ENCODE results near the gene BSN. TPM values are rescaled to one million over a fixed set of nuclear protein-coding genes. Genes with fewer than 3 reads are reported as not detected.

Gene BSN
- polyA plus RNA-seq, 4 donors: 1.0 to 2.4 (median 1.4) TPM

DNA sequence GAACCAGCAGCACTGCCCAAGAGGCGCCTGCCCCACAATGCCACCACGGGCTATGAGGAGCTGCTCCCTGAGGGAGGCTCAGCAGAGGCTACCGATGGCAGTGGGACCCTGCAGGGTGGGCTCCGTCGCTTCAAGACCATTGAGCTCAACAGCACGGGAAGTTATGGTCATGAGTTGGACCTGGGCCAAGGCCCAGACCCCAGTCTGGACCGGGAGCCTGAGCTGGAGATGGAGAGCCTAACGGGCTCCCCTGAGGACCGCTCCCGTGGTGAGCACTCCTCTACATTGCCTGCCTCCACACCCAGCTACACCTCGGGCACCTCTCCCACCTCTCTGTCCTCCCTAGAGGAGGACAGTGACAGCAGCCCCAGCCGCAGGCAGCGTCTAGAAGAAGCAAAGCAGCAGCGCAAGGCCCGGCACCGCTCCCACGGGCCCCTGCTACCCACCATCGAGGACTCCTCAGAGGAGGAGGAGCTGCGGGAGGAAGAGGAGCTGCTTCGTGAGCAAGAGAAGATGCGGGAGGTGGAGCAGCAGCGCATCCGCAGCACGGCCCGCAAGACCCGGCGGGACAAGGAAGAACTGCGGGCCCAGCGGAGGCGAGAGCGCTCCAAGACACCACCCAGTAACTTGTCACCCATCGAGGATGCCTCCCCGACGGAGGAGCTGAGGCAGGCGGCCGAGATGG, 98.1 kb downstream of the BSN start:
- no peak for DNase-seq (ENCODE audit: low read depth in 4 of 4, low spot score in 2 of 4)

DNA sequence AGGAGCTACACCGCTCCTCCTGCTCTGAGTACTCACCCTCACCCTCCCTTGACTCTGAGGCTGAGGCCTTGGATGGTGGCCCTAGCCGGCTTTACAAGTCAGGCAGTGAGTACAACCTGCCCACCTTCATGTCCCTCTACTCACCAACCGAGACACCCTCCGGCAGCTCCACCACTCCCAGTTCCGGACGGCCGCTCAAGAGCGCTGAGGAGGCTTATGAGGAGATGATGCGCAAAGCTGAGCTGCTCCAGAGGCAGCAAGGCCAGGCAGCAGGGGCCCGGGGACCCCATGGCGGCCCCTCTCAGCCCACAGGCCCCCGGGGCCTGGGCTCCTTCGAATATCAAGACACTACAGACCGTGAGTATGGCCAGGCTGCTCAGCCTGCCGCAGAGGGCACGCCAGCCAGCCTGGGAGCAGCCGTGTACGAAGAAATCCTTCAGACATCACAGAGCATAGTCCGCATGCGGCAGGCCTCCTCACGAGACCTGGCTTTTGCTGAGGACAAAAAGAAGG, 98.7 kb downstream of the BSN start:
- DNase-seq (ENCODE audit: low read depth in 4 of 4, low spot score in 2 of 4): no peak

DNA sequence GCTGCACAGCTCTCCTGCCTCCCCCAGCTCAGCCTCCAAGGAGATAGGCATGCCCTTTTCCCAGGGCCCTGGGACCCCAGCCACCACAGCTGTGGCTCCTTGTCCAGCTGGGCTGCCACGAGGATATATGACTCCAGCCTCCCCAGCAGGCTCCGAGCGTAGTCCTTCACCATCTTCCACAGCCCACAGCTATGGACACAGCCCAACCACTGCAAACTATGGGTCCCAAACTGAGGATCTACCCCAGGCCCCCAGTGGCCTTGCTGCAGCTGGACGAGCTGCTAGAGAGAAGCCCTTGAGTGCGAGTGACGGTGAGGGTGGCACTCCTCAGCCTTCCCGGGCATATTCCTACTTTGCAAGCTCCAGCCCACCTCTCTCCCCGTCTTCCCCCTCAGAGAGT, 99.3 kb downstream of the BSN start:
- DNase-seq (ENCODE audit: low read depth in 4 of 4, low spot score in 2 of 4): no peak

DNA sequence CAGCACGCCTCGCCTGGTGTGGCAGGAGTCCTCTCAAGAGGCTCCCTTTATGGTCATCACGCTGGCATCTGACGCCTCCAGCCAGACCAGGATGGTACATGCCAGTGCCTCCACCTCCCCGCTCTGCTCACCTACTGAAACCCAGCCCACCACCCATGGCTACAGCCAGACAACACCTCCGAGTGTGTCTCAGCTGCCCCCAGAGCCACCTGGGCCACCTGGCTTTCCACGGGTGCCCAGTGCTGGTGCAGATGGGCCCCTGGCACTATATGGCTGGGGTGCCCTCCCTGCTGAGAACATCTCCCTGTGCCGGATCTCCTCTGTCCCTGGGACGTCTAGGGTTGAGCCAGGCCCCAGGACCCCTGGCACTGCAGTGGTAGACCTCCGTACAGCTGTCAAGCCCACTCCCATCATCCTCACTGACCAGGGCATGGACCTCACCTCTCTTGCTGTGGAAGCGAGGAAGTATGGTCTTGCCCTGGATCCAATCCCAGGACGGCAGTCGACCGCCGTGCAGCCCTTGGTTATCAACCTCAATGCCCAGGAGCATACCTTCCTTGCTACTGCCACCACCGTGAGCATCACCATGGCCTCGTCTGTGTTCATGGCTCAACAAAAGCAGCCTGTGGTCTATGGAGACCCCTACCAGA, 100.0 kb downstream of the BSN start:
- DNase-seq (ENCODE audit: low read depth in 4 of 4, low spot score in 2 of 4): no peak

DNA sequence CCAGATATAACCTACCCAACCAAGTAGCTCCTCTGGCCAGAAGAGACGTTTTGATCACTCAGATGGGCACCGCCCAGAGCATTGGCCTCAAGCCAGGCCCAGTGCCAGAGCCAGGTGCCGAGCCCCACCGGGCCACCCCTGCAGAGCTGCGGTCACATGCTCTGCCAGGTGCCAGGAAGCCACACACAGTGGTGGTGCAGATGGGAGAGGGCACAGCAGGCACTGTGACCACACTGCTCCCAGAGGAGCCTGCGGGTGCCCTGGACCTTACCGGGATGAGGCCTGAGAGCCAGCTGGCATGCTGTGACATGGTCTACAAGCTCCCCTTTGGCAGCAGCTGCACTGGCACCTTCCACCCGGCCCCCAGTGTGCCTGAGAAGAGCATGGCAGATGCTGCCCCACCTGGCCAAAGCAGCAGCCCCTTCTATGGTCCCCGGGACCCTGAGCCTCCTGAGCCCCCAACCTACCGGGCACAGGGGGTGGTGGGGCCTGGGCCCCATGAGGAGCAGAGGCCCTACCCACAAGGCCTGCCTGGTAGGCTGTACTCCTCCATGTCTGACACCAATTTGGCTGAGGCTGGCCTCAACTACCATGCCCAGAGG, 100.8 kb downstream of the BSN start:
- DNase-seq (ENCODE audit: low read depth in 4 of 4, low spot score in 2 of 4): no peak

DNA sequence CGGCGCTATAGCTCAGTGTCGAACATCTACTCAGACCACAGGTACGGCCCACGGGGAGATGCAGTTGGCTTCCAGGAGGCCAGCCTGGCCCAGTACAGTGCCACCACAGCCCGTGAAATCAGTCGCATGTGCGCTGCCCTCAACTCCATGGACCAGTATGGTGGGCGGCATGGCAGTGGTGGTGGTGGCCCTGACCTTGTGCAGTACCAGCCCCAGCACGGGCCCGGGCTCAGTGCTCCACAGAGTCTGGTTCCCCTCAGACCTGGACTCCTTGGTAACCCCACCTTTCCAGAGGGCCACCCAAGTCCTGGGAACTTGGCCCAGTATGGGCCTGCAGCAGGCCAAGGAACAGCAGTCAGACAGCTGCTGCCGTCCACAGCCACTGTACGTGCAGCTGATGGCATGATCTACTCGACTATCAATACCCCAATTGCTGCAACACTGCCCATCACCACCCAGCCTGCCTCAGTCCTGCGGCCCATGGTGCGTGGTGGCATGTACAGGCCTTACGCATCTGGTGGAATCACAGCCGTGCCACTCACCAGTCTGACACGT, 101.5 kb downstream of the BSN start:
- no peak for DNase-seq (ENCODE audit: low read depth in 4 of 4, low spot score in 2 of 4)

DNA sequence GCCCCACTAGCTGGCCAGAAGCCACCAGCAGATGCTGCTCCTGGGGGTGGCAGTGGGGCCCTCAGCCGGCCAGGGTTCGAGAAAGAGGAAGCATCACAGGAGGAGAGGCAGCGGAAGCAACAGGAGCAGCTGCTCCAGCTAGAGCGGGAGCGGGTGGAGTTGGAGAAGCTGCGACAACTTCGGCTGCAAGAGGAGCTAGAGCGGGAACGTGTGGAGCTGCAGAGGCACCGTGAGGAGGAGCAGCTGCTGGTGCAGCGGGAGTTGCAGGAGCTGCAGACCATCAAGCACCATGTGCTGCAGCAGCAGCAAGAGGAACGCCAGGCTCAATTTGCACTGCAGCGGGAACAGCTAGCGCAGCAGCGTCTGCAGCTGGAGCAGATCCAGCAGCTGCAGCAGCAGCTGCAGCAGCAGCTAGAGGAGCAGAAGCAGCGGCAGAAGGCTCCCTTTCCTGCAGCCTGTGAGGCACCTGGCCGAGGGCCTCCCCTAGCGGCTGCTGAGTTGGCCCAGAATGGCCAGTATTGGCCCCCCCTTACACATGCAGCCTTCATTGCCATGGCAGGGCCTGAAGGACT, 102.3 kb downstream of the BSN start:
- DNase-seq (ENCODE audit: low read depth in 4 of 4, low spot score in 2 of 4): no peak

DNA sequence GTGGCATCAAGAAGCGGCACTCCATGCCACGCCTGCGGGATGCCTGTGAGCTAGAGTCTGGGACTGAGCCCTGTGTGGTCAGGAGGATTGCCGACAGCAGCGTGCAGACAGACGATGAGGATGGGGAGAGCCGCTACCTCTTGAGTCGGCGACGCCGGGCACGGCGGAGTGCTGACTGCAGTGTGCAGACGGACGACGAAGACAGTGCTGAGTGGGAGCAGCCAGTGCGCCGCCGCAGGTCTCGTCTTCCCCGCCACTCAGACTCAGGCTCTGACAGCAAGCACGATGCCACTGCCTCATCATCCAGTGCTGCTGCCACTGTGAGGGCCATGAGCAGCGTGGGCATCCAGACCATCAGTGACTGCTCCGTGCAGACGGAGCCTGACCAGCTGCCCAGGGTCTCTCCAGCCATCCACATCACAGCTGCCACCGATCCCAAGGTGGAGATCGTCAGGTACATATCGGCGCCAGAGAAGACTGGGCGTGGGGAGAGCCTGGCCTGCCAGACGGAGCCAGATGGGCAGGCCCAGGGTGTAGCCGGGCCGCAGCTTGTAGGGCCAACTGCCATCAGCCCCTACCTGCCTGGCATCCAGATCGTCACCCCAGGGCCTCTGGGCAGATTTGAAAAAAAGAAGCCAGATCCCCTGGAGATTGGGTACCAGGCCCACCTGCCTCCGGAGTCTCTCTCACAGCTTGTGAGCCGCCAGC, 103.1 kb downstream of the BSN start:
- DNase-seq (ENCODE audit: low read depth in 4 of 4, low spot score in 2 of 4): no peak

DNA sequence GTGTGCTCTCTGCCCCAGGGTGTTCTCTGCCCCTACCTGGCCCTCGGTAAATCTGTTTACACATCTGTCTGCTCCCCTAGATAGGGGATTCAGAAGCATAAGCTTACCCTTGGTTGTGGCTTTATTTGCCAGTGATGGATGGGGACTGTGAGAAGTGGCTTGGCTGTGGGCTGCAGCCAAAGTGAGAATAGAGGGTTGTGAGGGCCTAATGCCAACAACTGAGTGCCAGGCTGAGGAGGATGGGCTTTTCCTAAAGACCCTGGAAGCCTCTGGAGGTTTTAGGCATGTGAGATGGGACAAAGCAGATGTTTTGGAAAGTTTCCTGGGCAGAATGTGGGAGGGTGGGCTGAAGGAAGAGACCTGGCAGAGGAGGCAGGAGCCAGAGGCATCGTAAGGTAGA, 104.4 kb downstream of the BSN start:
- DNase-seq (ENCODE audit: low read depth in 4 of 4, low spot score in 2 of 4): no peak

DNA sequence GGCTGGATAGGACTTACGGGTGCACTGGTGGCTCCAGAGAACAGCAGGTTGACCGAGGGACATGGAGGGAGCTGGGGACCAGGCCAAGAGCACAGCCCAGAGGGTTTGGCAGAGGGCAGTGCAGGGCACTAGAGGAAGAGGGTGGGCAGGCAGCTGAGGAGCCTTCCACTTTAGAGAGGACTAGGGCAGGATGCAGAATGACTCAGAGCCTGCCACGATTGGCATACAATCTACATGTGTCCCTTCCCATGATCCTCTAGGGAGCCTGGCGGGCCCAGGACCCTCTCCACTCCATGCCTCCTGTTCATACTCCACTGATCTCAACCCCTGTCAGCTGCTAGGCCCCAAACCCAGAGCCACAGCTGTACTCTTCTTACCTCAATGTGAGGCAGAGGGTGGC, 105.5 kb downstream of the BSN start:
- no peak for DNase-seq (ENCODE audit: low read depth in 4 of 4, low spot score in 2 of 4)

DNA sequence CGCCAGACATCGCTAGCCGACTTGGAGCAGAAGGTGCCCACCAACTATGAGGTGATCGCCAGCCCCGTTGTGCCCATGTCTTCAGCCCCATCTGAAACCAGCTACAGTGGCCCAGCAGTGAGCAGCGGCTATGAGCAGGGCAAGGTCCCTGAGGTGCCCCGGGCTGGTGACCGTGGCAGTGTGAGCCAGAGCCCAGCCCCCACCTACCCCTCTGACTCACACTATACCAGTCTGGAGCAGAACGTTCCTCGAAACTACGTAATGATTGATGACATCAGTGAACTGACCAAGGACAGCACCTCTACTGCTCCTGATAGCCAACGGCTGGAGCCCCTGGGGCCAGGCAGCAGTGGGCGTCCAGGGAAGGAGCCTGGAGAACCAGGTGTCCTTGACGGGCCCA, 107.0 kb downstream of the BSN start:
- no peak for DNase-seq (ENCODE audit: low read depth in 4 of 4, low spot score in 2 of 4)

DNA sequence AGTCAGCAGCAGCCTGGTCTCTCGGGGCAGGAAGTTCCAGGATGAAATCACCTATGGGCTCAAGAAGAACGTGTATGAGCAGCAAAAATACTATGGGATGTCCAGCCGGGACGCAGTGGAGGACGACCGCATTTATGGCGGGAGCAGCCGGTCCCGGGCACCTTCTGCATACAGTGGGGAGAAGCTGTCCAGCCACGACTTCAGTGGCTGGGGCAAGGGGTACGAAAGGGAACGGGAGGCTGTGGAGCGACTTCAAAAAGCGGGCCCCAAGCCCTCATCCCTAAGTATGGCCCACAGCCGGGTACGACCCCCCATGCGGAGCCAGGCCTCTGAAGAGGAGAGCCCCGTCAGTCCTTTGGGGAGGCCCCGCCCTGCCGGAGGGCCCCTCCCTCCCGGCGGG, 107.7 kb downstream of the BSN start:
- DNase-seq (ENCODE audit: low read depth in 4 of 4, low spot score in 2 of 4): no peak

DNA sequence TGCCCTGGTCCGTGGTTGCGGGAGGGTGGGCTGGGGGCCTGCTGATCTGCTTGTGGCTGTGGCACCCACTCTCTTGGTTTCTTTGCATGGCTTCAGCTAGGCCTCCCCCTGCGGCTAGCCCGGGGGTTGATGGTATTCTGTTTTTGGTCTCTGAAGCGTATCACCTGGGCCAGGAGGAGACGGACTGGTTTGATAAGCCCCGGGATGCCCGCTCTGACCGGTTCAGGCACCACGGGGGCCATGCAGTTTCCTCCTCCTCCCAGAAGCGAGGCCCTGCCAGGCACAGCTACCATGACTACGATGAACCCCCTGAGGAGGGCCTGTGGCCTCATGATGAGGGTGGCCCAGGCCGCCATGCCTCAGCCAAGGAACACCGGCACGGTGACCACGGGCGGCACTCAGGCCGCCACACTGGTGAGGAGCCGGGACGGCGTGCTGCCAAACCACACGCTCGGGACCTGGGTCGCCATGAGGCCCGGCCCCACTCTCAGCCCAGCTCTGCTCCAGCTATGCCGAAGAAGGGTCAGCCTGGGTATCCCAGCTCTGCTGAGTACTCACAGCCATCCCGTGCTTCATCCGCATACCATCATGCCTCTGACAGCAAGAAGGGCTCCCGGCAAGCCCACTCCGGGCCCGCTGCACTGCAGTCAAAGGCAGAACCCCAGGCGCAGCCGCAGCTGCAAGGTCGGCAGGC, 108.6 kb downstream of the BSN start:
- no peak for DNase-seq (ENCODE audit: low read depth in 4 of 4, low spot score in 2 of 4)

DNA sequence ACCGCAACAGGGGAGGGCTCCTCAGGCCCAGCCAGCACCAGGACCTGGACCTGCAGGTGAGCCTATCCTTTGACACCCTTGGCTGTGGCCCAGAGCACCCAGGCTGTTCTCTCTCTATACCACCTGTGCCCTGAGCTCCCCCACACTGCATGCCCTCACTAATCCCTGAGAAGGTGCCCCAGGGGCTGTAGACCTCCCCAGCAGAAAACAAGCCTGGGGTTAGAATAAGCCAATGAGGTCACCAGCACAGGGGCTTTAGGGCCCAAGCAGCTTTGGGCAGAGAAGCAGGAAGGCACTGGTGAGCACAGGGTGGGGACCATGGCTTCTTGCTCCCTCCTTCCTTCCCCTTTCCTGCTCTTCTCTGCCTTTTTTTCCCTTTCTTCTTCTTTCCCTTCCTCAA, 109.6 kb downstream of the BSN start:
- DNase-seq (ENCODE audit: low read depth in 4 of 4, low spot score in 2 of 4): no peak

DNA sequence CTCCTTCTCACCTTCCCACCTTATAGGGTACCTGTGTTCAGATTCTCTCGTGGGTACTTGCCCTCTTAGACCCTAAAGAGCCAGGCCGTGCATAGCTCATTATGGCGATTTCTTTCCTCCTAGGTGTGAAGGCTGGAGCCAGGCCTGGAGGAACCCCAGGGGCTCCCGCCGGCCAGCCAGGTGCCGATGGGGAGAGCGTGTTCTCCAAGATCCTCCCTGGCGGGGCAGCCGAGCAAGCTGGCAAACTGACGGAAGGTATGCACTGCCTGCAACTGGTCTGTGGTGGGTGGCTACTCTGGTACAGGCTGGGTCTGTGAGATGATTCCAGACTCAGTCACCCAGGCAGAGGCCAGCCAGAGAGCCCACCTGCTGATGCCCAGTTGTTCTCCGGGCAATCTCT, 110.0 kb downstream of the BSN start:
- no peak for DNase-seq (ENCODE audit: low read depth in 4 of 4, low spot score in 2 of 4)

DNA sequence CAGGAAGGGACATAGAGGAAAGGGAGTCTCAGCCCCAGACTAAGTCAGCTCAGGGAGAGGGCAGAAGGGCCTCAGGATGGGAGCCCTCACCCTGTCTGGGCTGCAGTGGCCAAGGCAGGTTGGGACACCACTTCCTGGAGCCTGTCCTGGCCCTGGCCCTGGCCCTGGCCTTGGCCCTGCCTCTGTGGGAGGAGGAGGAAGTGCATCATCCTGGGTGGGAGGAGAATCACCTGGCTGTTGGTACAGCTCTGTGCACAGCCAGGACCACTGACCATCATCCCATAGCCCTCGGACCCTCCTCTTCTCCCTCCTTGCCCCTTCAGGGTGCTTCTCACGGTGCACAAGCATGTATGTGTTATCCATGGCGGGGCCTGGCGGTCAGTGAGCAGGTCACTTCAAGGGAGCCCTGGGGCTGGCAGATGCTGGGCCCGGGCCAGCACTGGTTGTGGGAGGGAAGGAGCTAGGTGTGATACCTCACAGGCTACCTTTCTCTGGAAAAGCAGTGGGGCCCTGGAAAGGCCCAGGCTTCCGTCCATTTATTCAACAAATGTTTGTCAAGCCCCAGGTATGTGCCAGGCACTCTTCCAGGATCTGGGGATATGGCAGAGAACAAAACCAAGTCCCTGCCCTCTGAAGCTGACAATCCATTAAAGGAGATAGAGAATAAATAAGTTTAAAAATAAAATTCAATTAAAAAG, 111.7 kb downstream of the BSN start:
- no peak for DNase-seq (ENCODE audit: low read depth in 4 of 4, low spot score in 2 of 4)

DNA sequence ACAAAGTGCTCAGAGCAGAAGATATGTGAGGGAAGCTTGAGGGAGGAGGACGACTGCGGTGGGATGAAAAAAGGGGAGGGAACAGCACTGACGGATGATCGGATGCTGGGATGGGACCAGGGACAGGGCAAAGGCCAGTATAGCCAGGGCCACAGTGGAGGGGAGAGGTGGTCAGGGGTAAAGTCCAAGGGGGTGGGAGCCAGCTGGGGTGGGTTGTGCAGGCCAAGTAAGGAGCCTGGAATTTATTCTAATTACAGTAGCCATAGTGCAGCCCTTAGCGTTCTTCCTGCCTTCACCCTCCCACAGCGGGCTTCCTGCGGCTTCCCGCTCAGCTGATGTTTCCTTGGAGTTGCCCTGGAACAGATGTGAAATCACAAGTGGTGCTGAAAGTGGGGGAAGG, 112.3 kb downstream of the BSN start:
- DNase-seq (ENCODE audit: low read depth in 4 of 4, low spot score in 2 of 4): no peak

DNA sequence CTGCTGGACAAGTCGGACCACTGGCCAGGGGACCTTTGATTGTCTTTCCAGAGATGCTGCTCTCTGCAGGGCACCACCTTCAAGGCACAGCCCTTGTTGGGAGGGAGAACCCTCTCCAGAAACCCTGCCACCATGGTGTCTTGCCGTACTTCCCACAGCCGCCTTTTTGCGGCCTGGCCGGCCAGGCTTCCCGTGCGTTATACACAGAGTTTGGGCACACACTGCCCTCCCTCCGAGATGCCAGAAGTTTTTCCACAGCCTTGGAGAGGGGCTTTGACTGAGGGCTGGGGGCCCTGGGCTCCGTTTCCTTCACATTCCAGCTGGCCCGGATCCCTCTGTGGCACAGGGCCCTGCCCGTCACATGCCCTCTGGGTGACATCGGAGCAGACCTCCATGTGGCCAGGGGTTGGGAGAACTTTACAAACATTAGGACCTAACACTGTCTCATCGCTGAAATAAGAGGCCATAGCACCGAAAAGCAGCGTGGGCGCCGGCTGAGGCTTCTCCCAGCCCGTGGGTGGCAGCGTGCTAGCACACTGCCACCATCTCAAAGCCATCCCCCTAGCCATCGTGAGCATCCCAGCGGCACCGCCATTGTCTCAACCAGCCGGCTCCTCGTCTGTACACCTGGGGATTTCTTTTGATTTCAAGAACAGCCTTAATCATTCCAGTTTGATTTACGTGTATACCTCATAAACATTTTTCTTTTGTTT, 113.6 kb downstream of the BSN start:
- no peak for DNase-seq (ENCODE audit: low read depth in 4 of 4, low spot score in 2 of 4)

DNA sequence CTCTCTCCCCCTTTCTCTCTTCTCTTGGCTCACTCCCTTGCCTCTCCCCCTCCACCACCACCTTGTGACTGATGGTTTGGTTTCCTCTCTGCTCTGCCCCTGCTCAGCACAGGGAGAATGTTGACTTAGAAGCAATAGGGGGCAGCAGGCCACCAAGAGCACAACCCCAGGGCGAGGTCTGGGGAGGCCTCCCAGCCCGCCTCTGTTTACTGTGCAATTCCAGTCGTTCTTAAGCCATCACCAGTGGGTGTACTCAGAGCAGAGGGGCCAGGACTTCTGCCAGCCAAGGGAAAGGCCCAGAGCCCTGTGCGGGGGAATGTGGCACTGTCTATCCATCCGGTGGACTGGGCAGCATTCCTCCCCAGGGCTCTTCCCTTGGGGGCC, 114.1 kb downstream of the BSN start:
- DNase-seq (ENCODE audit: low read depth in 4 of 4, low spot score in 2 of 4): no peak
